ENCODE measurements around the gene MPND. TPM values are rescaled to one million over a fixed set of nuclear protein-coding genes. Genes with fewer than 3 reads are reported as not detected.
"Not testable (repeated sequence)": the region's sequence is repeated elsewhere in the genome, so short reads cannot be mapped to it uniquely, and the experiment has no call there.

MPND gene
- total RNA-seq, 2 donors from 2014 or later = 6.2 to 7.3 TPM

DNA sequence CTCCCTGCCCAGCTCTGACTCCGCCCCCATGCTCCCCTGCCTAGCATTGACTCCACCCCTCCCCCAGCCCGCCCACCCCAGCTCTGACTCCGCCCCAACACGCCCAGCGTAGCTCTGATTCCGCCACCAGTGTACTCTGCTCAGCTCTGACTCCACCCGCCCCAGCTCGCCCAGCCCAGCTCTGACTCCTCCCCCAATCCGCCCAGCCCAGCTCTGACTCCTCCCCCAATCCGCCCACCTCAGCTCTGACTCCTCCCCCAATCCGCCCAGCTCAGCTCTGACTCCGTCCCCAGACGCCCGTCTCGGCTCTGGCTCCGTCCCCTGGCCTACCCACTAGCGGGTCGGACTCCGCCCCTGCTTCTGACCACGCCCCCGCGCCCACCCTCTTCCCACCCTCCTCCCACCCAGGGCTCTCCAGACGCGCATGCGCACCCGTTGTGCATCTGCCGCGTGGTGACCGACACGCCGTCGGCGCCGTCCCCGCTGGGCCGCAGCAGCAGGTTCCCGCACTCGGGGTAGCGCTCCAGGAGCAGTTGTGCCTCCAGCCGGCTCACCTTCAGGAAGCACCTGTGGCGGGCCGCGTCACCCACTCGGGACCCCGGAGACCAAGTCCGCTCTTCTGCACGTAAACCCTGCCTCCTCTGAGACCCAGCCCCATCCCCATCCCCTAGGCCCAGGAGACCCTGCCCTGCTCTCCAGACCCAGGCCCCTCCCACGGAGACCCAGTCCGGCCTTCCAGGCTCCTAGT, 14.9 kb upstream of the MPND start:
- H3K4me3 ChIP-seq = peak overlapping the region; percentile 52 to 56
- H3K27me3 ChIP-seq = no peaks in the 10 kb centered on the region
- peak overlapping the region; percentile 57 to 69 for H3K27ac ChIP-seq
- TF ChIP-seq, protein P1, sequence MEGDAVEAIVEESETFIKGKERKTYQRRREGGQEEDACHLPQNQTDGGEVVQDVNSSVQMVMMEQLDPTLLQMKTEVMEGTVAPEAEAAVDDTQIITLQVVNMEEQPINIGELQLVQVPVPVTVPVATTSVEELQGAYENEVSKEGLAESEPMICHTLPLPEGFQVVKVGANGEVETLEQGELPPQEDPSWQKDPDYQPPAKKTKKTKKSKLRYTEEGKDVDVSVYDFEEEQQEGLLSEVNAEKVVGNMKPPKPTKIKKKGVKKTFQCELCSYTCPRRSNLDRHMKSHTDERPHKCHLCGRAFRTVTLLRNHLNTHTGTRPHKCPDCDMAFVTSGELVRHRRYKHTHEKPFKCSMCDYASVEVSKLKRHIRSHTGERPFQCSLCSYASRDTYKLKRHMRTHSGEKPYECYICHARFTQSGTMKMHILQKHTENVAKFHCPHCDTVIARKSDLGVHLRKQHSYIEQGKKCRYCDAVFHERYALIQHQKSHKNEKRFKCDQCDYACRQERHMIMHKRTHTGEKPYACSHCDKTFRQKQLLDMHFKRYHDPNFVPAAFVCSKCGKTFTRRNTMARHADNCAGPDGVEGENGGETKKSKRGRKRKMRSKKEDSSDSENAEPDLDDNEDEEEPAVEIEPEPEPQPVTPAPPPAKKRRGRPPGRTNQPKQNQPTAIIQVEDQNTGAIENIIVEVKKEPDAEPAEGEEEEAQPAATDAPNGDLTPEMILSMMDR (IDR thresholded peaks at IDR 0.05) = no peak
- H3K9me3 ChIP-seq = no peaks in the 10 kb centered on the region
- DNase-seq (ENCODE audit: low spot score) = peak; percentile 96
- no peaks in the 10 kb centered on the region for H3K36me3 ChIP-seq
- peaks cover 0 to 24% of the 10 kb centered on the region in 2 donors for H3K4me1 ChIP-seq

DNA sequence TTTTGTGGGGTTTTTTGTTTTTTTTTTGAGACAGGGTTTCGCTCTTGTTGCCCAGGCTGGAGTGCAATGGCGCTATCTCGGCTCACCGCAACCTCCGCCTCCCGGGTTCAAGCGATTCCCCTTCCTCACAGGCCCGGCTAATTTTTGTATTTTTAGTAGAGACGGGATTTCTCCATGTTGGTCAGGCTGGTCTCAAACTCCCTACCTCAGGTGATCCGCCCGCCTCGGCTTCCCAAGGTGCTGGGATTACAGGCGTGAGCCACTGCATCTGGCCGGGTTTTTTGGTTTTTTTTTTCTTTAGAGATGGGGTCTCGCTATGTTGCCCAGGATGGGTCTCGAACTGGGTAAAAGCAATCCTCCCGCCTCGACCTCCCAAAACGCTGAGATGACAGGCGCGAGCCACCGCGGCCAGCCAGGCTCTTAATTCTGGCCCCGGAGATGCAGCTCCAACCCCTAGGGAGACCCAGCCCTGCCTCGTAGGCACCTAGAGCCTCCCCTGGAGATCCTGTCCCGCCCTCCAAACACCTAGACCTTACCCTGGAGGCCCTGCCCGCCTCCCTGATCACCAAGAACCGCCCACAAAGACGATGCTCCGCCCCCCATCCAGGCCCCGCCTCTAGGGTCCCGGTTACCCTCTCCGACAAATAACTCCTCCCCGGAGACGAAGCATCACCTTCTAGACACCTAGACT, 14.2 kb upstream of the MPND start:
- H3K27me3 ChIP-seq; H3K9me3 ChIP-seq; DNase-seq (ENCODE audit: low spot score); H3K36me3 ChIP-seq: not testable (repeated sequence)
- Histone ChIP-seq H3K4me3 (peak overlapping the region; percentile 39 to 56), H3K4me1 (peaks cover 0 to 24% of the 10 kb centered on the region in 2 donors), H3K27ac (peak overlapping the region; percentile 32 to 35)

DNA sequence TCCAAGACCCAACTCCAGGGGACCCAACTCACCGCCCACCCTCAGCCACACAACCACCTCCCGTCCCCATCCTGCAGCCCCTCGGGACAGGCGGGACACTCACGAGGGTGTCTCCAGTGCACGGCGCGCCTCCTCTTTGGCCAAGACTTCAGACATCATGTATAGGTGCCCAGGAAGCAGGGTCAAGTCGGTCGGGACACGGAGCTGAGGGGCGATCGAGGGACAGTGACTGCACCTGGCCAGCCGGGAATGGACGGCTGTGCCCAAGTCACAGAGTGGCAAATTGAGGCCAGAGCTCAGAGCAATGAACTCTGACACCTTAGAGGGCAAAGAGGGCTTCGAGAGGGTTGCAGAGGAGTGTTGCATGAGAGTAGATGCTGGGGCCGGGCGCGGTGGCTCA, 13.5 kb upstream of the MPND start:
- no peaks in the 10 kb centered on the region for H3K9me3 ChIP-seq
- no peaks in the 10 kb centered on the region for H3K27me3 ChIP-seq
- no peak overlapping the region for H3K4me3 ChIP-seq
- TF ChIP-seq, protein P1 (IDR thresholded peaks at IDR 0.05) = no peak
- H3K27ac ChIP-seq = no peak overlapping the region
- peaks cover 0 to 24% of the 10 kb centered on the region in 2 donors for H3K4me1 ChIP-seq
- DNase-seq (ENCODE audit: low spot score) = no peak
- no peaks in the 10 kb centered on the region for H3K36me3 ChIP-seq

DNA sequence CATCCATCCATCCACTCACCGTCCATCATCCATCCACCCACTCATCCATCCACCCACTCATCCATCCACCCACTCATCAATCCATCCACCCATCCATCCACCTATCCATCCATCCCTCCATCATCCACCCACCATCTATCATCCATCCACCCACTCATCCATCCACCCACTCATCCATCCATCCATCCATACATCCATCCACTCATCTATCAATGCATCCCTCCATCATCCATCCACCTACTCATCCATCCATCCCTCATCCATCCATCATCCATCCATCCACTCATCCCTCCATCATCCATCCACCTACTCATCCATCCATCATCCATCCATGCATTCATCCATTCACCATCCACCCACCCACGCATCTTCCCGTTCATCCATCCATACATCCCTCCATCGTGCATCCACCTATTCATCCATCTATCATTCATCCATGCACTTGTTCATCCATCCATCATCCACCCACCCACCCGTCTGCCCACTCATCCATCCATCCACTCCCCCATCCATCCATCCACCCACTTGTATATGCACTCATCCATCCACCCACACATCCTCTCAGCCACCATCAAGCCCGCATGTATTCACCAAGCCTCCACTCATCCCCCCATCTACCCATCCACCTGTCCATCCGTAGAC, 8.3 kb upstream of the MPND start:
- Histone ChIP-seq H3K4me3 (no peak overlapping the region), H3K36me3 (no peaks in the 10 kb centered on the region), H3K27ac (no peak overlapping the region), H3K4me1 (peaks cover 0 to 10% of the 10 kb centered on the region in 2 donors), H3K27me3 (no peaks in the 10 kb centered on the region), H3K9me3 (no peaks in the 10 kb centered on the region)
- no peak for DNase-seq (ENCODE audit: low spot score)
- TF ChIP-seq, protein P1 (IDR thresholded peaks at IDR 0.05) = no peak

DNA sequence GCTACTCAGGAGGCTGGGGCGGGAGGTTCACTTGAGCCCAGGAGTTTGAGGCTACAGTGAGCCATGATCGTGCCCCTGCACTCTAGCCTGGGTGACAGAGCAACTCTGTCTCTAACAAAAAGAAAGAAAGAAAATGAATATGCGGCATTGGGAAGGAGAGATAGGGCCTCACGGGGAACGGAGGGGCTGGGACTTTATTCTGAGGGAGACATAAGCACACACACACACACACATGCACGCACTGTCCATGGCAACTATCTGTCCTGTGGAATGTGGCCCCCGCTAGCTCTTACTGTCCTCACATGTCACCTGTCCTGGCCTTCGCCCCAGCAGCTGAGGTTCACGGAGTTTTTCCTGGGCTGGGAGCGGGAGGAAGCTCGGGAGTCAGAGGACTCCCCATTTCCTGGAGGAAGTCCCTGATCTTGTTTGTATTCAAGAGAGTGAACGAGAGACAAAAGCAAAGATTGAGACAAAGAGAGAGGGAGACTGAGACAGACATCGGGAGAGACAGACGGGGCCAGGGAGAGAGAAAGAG, 5.4 kb upstream of the MPND start:
- Histone ChIP-seq H3K4me3 (peak overlapping the region; percentile 28 to 52), H3K4me1 (peaks cover 0 to 16% of the 10 kb centered on the region in 2 donors), H3K27ac (peak overlapping the region; percentile 6 to 67), H3K27me3 (no peaks in the 10 kb centered on the region), H3K9me3 (no peaks in the 10 kb centered on the region), H3K36me3 (no peaks in the 10 kb centered on the region)
- no peak for DNase-seq (ENCODE audit: low spot score)
- TF ChIP-seq, protein P1 (IDR thresholded peaks at IDR 0.05) = no peak

Data from right atrium auricular region (tissue), 2 donors.